ENCODE measurements around the gene POMGNT2. TPM values are rescaled to one million over a fixed set of nuclear protein-coding genes. Genes with fewer than 3 reads are reported as not detected.

The POMGNT2 gene
- total and polyA plus RNA-seq, 2 of the 8 experiments (the other 6 are each of a cell fraction or from before 2014, with no cell fraction given) = 13.6 to 35.7 TPM

DNA sequence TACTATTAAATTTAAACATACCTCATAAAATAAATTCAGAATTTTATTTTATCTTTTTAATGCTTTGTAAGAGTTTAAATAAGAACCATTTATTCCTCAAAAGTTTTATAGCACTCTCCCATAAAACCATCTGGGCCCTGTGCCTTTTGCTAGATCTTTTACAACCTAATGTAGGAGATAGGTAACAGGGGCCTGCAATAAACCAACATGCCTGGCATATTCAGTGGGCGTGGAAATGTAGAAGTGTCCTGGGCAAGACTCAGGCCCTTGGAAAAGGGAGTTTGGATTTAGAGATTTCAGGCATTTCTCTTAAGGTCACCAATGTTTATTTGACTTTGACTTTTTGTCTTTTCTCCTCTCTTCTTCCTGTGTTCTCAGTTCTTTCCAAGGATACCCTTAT is 46.4 kb downstream of the POMGNT2 start:
- FAIRE-seq (no peak), DNase-seq (ENCODE audit: low read depth in 1 of 2, low spot score in 2 of 2) (no peak)
- no peaks in the 10 kb centered on the region for H3K79me1 ChIP-seq (ENCODE audit: low read depth, low read length)
- H4K8ac ChIP-seq (ENCODE audit: extremely low read depth, insufficient read depth, low read length) = no peak overlapping the region
- H3K36me3 ChIP-seq (ENCODE audit: control insufficient read depth in 2 of 4, insufficient read depth in 4 of 4, low read length in 3 of 4) = peaks cover 0 to 4% (median 2%) of the 10 kb centered on the region in 4 experiments; a peak in 4 of 8 replicates
- WGBS, 2 experiments (ENCODE audit: extremely low coverage in 1 of 2, insufficient coverage in 1 of 2, insufficient read length in 1 of 2, insufficient replicate concordance in 2 of 2, low coverage in 1 of 2, low lambda C conversion rate in 2 of 2, missing lambda C conversion rate in 1 of 2) = 96% methylated on average over 1 of the region's 1 CpG; no CpG with 5 or more reads in 1 of the 2 experiments
- peaks cover 3 to 16% of the 10 kb centered on the region in 2 experiments; a peak in 2 of 4 replicates for H3K9me3 ChIP-seq (ENCODE audit: insufficient read depth in 2 of 2, low read depth in 1 of 2, low read length in 1 of 2)
- TF ChIP-seq RNF2 (IDR thresholded peaks at IDR 0.05; ENCODE audit: borderline replicate concordance, low read depth, low read length, missing control alignments, poor library complexity, severe bottlenecking) (no peak), ASH2L (IDR thresholded peaks at IDR 0.05; ENCODE audit: low read length) (no peak), SIN3A (conservative IDR thresholded peaks at IDR 0.05 in 1 of 2, IDR thresholded peaks at IDR 0.05 in 1 of 2; ENCODE audit: low read depth in 1 of 2, low read length in 2 of 2) (no peak), EZH2 (IDR thresholded peaks at IDR 0.05; ENCODE audit: low read depth, low read length, severe bottlenecking) (no peak), NRF1 (IDR thresholded peaks at IDR 0.05; ENCODE audit: low read depth, low read length) (no peak), GTF2F1 (IDR thresholded peaks at IDR 0.05; ENCODE audit: borderline replicate concordance, low read depth, low read length) (no peak), CEBPB (IDR thresholded peaks at IDR 0.05; ENCODE audit: low read depth, low read length) (no peak), RAD21 (IDR thresholded peaks at IDR 0.05 in 1 of 2, conservative IDR thresholded peaks at IDR 0.05 in 1 of 2; ENCODE audit: low read depth in 2 of 2, low read length in 2 of 2) (no peak), BRCA1 (IDR thresholded peaks at IDR 0.05; ENCODE audit: low read depth, low read length) (no peak)
- TF ChIP-seq, protein P1, sequence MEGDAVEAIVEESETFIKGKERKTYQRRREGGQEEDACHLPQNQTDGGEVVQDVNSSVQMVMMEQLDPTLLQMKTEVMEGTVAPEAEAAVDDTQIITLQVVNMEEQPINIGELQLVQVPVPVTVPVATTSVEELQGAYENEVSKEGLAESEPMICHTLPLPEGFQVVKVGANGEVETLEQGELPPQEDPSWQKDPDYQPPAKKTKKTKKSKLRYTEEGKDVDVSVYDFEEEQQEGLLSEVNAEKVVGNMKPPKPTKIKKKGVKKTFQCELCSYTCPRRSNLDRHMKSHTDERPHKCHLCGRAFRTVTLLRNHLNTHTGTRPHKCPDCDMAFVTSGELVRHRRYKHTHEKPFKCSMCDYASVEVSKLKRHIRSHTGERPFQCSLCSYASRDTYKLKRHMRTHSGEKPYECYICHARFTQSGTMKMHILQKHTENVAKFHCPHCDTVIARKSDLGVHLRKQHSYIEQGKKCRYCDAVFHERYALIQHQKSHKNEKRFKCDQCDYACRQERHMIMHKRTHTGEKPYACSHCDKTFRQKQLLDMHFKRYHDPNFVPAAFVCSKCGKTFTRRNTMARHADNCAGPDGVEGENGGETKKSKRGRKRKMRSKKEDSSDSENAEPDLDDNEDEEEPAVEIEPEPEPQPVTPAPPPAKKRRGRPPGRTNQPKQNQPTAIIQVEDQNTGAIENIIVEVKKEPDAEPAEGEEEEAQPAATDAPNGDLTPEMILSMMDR (IDR thresholded peaks at IDR 0.05; ENCODE audit: control extremely low read depth in 1 of 3, insufficient read depth in 1 of 3, low read depth in 1 of 3, low read length in 3 of 3) = no peak
- no peak overlapping the region for H3K4me2 ChIP-seq (ENCODE audit: insufficient read depth in 1 of 2, low read depth in 2 of 2, low read length in 2 of 2)
- H2BK15ac ChIP-seq (ENCODE audit: low read length) = no peak overlapping the region
- ChIA-PET POLR2A (ENCODE audit: partially characterized antibody) (no interaction called here), CTCF (ENCODE audit: partially characterized antibody) (interaction anchor here (0.8 to 1.6 kb wide), 2 partner anchors 73 to 98 kb away, joined by 3 to 5 read pairs; no protein-coding TSS in a partner anchor)
- peaks cover 0 to 3% (median 0%) of the 10 kb centered on the region in 4 experiments; a peak in 1 of 7 replicates for H3K4me1 ChIP-seq (replicated peaks in 1 of 4; ENCODE audit: control insufficient read depth in 3 of 4, insufficient read depth in 4 of 4, low read length in 3 of 4)
- no peaks in the 10 kb centered on the region for H3K23me2 ChIP-seq (ENCODE audit: low read depth, low read length)
- H2AFZ ChIP-seq (ENCODE audit: low read length) = no peak overlapping the region
- H3K14ac ChIP-seq (ENCODE audit: insufficient read length) = no peak overlapping the region
- H3K18ac ChIP-seq (ENCODE audit: extremely low read depth, low read length) = no peak overlapping the region
- H3K27ac ChIP-seq (ENCODE audit: low read depth, low read length) = no peak overlapping the region
- no peak overlapping the region for H3K9ac ChIP-seq (replicated peaks in 1 of 4; ENCODE audit: extremely low read depth in 1 of 4, low read depth in 3 of 4, low read length in 3 of 4)
- no peaks in the 10 kb centered on the region for H4K20me1 ChIP-seq (replicated peaks in 1 of 2; ENCODE audit: control insufficient read depth in 1 of 2, insufficient read depth in 2 of 2, low read length in 2 of 2)
- no peak overlapping the region for H3K56ac ChIP-seq (replicated peaks; ENCODE audit: insufficient read length, low read depth, low read length)
- H3K4ac ChIP-seq (replicated peaks; ENCODE audit: insufficient read length, low read depth, low read length) = no peak overlapping the region
- no peak overlapping the region for H2AK5ac ChIP-seq (ENCODE audit: low read depth, low read length)
- H2BK12ac ChIP-seq (ENCODE audit: low read depth, low read length) = no peak overlapping the region
- no peak overlapping the region for H3K4me3 ChIP-seq (ENCODE audit: extremely low read depth in 1 of 4, insufficient read depth in 2 of 4, low read depth in 3 of 4, low read length in 4 of 4)
- H2BK20ac ChIP-seq (ENCODE audit: low read length) = no peak overlapping the region
- H2BK5ac ChIP-seq (ENCODE audit: low read depth, low read length) = no peak overlapping the region
- H3K27me3 ChIP-seq (replicated peaks in 1 of 4; ENCODE audit: control insufficient read depth in 3 of 4, extremely low read depth in 1 of 4, insufficient read depth in 3 of 4, low read length in 3 of 4) = no peaks in the 10 kb centered on the region
- no peak overlapping the region for H4K5ac ChIP-seq (ENCODE audit: insufficient read length, low read depth, low read length)
- no peak overlapping the region for H4K91ac ChIP-seq (replicated peaks; ENCODE audit: insufficient read length, low read length)
- H3K79me2 ChIP-seq (ENCODE audit: control insufficient read depth in 1 of 2, insufficient read depth in 2 of 2, low read length in 2 of 2) = no peaks in the 10 kb centered on the region
- H2BK120ac ChIP-seq (replicated peaks; ENCODE audit: low read depth, low read length) = no peak overlapping the region
- no peak overlapping the region for H3K23ac ChIP-seq (ENCODE audit: insufficient read length)
